SK-N-MC (cell line): ENCODE results near the gene HNRNPM.

Experiments used
- EZH2 ChIP-seq: fragments of 200-600 bp; sonication (generic); IDR thresholded peaks from one replicate; pipeline ENCODE4 v1.6.1; 2017; ENCODE audit warnings: antibody characterized with exemption
- FOXP2 ChIP-seq: optimal IDR thresholded peaks from 2 replicates; pipeline ENCODE3; 2011; ENCODE audit warnings: mild to moderate bottlenecking, moderate library complexity; ENCODE audit not compliant: insufficient read depth; ENCODE audit errors: extremely low read length, control extremely low read depth
- POLR2AphosphoS5 ChIP-seq: IDR thresholded peaks from 2 replicates; pipeline ENCODE4 v1.6.1; 2012; ENCODE audit warnings: mild to moderate bottlenecking, low read depth, low read length, borderline replicate concordance

GRCh38 chr19:8397746-8398310 is 46.9 kb upstream of the HNRNPM start:
- no peak for TF ChIP-seq POLR2AphosphoS5
- no peak for TF ChIP-seq FOXP2
- TF ChIP-seq EZH2: no peak
